H1 (cell line): Measurements from ENCODE around the gene CYP4Z1. TPM values are rescaled to one million over a fixed set of nuclear protein-coding genes. Genes with fewer than 3 reads are reported as not detected.

Experiments
- ATF2 ChIP-seq: IDR thresholded peaks from 2 replicates; pipeline ENCODE4 v1.6.1; 2012; ENCODE audit warnings: low read length, inconsistent platforms
- CBX5 ChIP-seq: fragments of 300-800, 300-1000 bp; sonication (generic); IDR thresholded peaks from 2 replicates; pipeline ENCODE4 v1.7.1; 2016; ENCODE audit warnings: antibody characterized with exemption, low read length, low read depth
- E2F6 ChIP-seq: IDR thresholded peaks from 2 replicates; pipeline ENCODE4 v1.6.1; 2012; ENCODE audit warnings: inconsistent platforms
- SIX5 ChIP-seq: IDR thresholded peaks from 2 replicates; pipeline ENCODE4 v1.6.1; 2011; ENCODE audit warnings: mild to moderate bottlenecking, low read depth, low read length
- polyA plus RNA-seq, 7 experiments: library from polyadenylated mRNA; depleted of rRNA in 3 of 7; stranded (reverse) in 5 of 7; unstranded in 2 of 7; fragments of >200 nt in 5 of 7; fragments of 200-250 nt in 2 of 7; gene quantifications; 1 replicate in 5 of 7; 2 replicates in 1 of 7; 4 replicates in 1 of 7; pipeline versions ENCODE4 v1.2.1 to v1.2.3, GENCODE V29; 2011 to 2013; ENCODE audit warnings: missing spikeins in 2 of 7, mixed read lengths in 2 of 7
- total RNA-seq: library from RNA; stranded (reverse); fragmentation: NEBNext Ultra II Directional; extraction: Animal tissue kit (Norgen Biotek cat#: 25700); gene quantifications from 2 replicates; pipeline ENCODE4 v1.2.1, GENCODE V29; 2021

CYP4Z1 gene
- total and polyA plus RNA-seq, 2 of the 8 experiments (the other 6 are each of a cell fraction or from before 2014, with no cell fraction given): not detected

- no peak for TF ChIP-seq ATF2
- TF ChIP-seq SIX5: no peak
- TF ChIP-seq E2F6: no peak
- no peak for TF ChIP-seq CBX5
These were observed at the start of gene CYP4Z1 (continued) for GRCh38 chr1:47067097-47067594.
